OCI-LY1 (cell line): ENCODE data around the gene DSEL.

Source experiments
- H2AFZ ChIP-seq: fragments of 200-600 bp; sonication (generic), shearing (Covaris generic); 2 replicates; pipeline ENCODE4 v1.6.0; 2014; ENCODE audit warnings: antibody characterized with exemption, mild to moderate bottlenecking, low read length
- H3F3A ChIP-seq: fragments of 200-600 bp; sonication (generic), shearing (Covaris generic); 2 replicates; pipeline ENCODE4 v1.6.0; 2014; ENCODE audit warnings: mild to moderate bottlenecking, antibody characterized with exemption, low read length, moderate library complexity; ENCODE audit not compliant: insufficient read depth
- H3K27ac ChIP-seq: fragments of 200-600 bp; sonication (generic); 2 replicates; pipeline ENCODE4 v1.5.1; 2014; ENCODE audit warnings: low read length, mixed run types, mild to moderate bottlenecking, low read depth; ENCODE audit not compliant: poor library complexity, severe bottlenecking
- H3K27me3 ChIP-seq: fragments of 200-600 bp; sonication (generic); 2 replicates; pipeline ENCODE4 v1.6.0; 2014; ENCODE audit warnings: antibody characterized with exemption, mild to moderate bottlenecking, low read length, moderate library complexity; ENCODE audit not compliant: insufficient read depth
- H3K36me3 ChIP-seq: fragments of 200-600 bp; sonication (generic); 2 replicates; pipeline ENCODE4 v1.6.1; 2014; ENCODE audit warnings: mild to moderate bottlenecking, antibody characterized with exemption, low read length, moderate library complexity, mixed read lengths; ENCODE audit not compliant: insufficient read depth
- H3K4me1 ChIP-seq: fragments of 200-600 bp; sonication (generic); 2 replicates; pipeline ENCODE4 v1.5.1; 2014; ENCODE audit warnings: mild to moderate bottlenecking, low read length, moderate library complexity; ENCODE audit not compliant: insufficient read depth, severe bottlenecking
- H3K4me2 ChIP-seq: fragments of 200-600 bp; sonication (generic), shearing (Covaris generic); 2 replicates; pipeline ENCODE4 v1.6.1; 2014; ENCODE audit warnings: low read length
- H3K4me3 ChIP-seq: fragments of 200-600 bp; sonication (generic); 2 replicates; pipeline ENCODE4 v1.5.1; 2014; ENCODE audit warnings: low read length, low read depth, mild to moderate bottlenecking, mixed read lengths; ENCODE audit not compliant: poor library complexity, severe bottlenecking
- H3K79me2 ChIP-seq: fragments of 200-600 bp; shearing (Covaris generic); 2 replicates; pipeline ENCODE4 v1.6.1; 2016; ENCODE audit warnings: mixed run types, low read length, mixed read lengths; ENCODE audit not compliant: insufficient read depth
- H3K9ac ChIP-seq: fragments of 200-600 bp; sonication (generic), shearing (Covaris generic); 2 replicates; pipeline ENCODE4 v1.6.1; 2014; ENCODE audit warnings: mild to moderate bottlenecking, low read length, mixed read lengths
- H3K9me2 ChIP-seq: fragments of 200-600 bp; sonication (generic), shearing (Covaris generic); 2 replicates; pipeline ENCODE4 v1.6.1; 2014; ENCODE audit warnings: low read depth, mild to moderate bottlenecking, low read length, mixed read lengths
- H3K9me3 ChIP-seq: fragments of 200-600 bp; shearing (Covaris generic); 2 replicates; pipeline ENCODE4 v1.6.1; 2014; ENCODE audit warnings: low read length, mixed read lengths
- H4K20me1 ChIP-seq: fragments of 200-600 bp; sonication (generic), shearing (Covaris generic); 2 replicates; pipeline ENCODE4 v1.6.0; 2016; ENCODE audit warnings: mild to moderate bottlenecking, low read length; ENCODE audit not compliant: insufficient read depth
- EZH2 ChIP-seq: fragments of 200-600 bp; sonication (generic), shearing (Covaris generic); IDR thresholded peaks from 2 replicates; pipeline ENCODE4 v1.8.0; 2017; ENCODE audit warnings: borderline replicate concordance, mixed run types, mild to moderate bottlenecking, antibody characterized with exemption, low read length, moderate library complexity, mixed read lengths
- TF ChIP-seq, protein P1 (sequence below): fragments of 200-600 bp; sonication (generic), shearing (Covaris generic); IDR thresholded peaks from 2 replicates; pipeline ENCODE4 v1.5.1; 2017; ENCODE audit warnings: mild to moderate bottlenecking, antibody characterized with exemption, low read length, moderate library complexity, mixed read lengths

DSEL gene

DNA sequence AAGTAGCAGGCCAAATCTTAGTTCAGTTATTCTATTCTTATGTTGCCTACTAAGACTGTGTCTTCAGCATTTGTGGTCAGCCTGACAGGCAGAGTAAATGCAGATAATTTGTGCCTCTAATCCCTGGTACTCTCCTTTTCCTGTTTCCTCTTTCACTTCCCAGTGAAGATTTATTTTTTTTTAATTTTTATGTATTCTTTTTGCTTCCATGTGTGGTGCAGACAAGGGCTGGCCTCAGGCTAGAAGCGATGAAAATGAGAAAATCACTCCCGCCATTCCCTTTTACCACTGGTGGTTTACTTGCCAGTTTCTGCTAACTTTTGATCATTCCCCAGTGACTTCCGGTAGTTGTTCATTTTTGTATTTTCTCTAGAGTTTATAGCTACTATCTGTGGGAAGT, 30.9 kb downstream of the DSEL start:
- no peaks in the 10 kb centered on the region for H3K27me3 ChIP-seq

DNA sequence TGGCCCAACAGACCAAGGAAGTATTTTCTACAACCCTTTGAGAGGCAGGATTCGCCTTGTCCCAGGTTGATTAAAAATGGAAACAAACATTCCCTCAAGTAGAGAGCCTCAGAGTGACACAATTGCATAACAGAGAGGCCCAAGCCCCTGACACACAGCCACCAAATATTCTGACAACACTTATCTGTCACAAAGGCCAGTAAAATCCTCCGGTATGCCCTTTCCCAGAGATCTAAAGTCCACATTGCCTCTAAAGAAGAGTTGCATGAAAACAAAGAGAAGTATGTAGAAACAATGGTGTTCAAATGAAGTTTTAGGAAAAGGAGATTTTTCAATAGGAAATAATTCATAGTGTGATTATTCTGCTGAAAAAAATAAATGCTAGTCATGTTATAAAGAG, 32.1 kb downstream of the DSEL start:
- Histone ChIP-seq H3K9me2 (no peaks in the 10 kb centered on the region), H4K20me1 (no peaks in the 10 kb centered on the region), H3K9me3 (no peaks in the 10 kb centered on the region), H3K4me3 (no peak overlapping the region), H3K4me1 (no peaks in the 10 kb centered on the region), H2AFZ (no peak overlapping the region), H3K9ac (no peak overlapping the region), H3F3A (no peaks in the 10 kb centered on the region), H3K36me3 (no peaks in the 10 kb centered on the region), H3K79me2 (no peaks in the 10 kb centered on the region), H3K27me3 (no peaks in the 10 kb centered on the region), H3K27ac (no peak overlapping the region), H3K4me2 (no peak overlapping the region)
- no peak for TF ChIP-seq EZH2
- TF ChIP-seq, protein P1, sequence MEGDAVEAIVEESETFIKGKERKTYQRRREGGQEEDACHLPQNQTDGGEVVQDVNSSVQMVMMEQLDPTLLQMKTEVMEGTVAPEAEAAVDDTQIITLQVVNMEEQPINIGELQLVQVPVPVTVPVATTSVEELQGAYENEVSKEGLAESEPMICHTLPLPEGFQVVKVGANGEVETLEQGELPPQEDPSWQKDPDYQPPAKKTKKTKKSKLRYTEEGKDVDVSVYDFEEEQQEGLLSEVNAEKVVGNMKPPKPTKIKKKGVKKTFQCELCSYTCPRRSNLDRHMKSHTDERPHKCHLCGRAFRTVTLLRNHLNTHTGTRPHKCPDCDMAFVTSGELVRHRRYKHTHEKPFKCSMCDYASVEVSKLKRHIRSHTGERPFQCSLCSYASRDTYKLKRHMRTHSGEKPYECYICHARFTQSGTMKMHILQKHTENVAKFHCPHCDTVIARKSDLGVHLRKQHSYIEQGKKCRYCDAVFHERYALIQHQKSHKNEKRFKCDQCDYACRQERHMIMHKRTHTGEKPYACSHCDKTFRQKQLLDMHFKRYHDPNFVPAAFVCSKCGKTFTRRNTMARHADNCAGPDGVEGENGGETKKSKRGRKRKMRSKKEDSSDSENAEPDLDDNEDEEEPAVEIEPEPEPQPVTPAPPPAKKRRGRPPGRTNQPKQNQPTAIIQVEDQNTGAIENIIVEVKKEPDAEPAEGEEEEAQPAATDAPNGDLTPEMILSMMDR: no peak

More for the DNA sequence above, 30.9 kb downstream of the DSEL start:
- no peak overlapping the region for H3K27ac ChIP-seq
- no peaks in the 10 kb centered on the region for H3K4me1 ChIP-seq
- no peaks in the 10 kb centered on the region for H3K36me3 ChIP-seq
- no peaks in the 10 kb centered on the region for H3K9me3 ChIP-seq
- H3K4me2 ChIP-seq: no peak overlapping the region
- no peaks in the 10 kb centered on the region for H3K79me2 ChIP-seq
- H3K4me3 ChIP-seq: no peak overlapping the region
- H3K9ac ChIP-seq: no peak overlapping the region
- no peaks in the 10 kb centered on the region for H3F3A ChIP-seq
- H3K9me2 ChIP-seq: no peaks in the 10 kb centered on the region
- TF ChIP-seq, protein P1: no peak
- TF ChIP-seq EZH2: no peak
- no peaks in the 10 kb centered on the region for H4K20me1 ChIP-seq
- no peak overlapping the region for H2AFZ ChIP-seq

DNA sequence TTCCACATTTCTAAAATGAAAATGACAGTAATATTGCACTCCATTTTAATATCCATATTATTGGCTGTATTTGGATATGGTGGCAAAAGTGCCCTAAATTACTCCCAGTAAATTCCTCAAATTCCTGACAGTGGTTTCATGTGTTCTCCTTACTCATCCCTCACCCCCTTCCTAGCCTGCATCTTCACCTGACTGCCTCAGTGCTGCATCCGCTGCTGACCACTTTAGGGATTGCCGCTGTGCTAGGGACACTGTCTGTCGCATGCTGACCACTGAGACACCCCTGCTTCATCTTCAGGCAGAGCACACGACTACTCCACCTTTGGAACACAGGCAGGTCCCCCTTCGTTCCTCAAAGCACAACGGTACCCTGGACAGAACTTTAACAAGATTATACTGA, 32.6 kb downstream of the DSEL start:
- Histone ChIP-seq H4K20me1 (no peaks in the 10 kb centered on the region), H3K9ac (no peak overlapping the region), H3K9me2 (no peaks in the 10 kb centered on the region), H3K9me3 (no peaks in the 10 kb centered on the region), H3K4me3 (no peak overlapping the region), H3K4me1 (no peaks in the 10 kb centered on the region), H3K36me3 (no peaks in the 10 kb centered on the region), H2AFZ (no peak overlapping the region), H3K4me2 (no peak overlapping the region), H3K79me2 (no peaks in the 10 kb centered on the region), H3K27ac (no peak overlapping the region), H3K27me3 (no peaks in the 10 kb centered on the region), H3F3A (no peaks in the 10 kb centered on the region)
- TF ChIP-seq, protein P1: no peak
- TF ChIP-seq EZH2: no peak
